Effector memory CD4-positive, alpha-beta T cell (primary cell): ENCODE data around the gene PROSER2.
"Not testable (repeated sequence)": the region's sequence is repeated elsewhere in the genome, so short reads cannot be mapped to it uniquely, and the experiment has no call there.

Source experiments
- DNase-seq, 3 donors: peaks; one replicate each; pipeline ENCODE4 v3.0.0-alpha.2; 2020
- H3K27ac ChIP-seq: 2 replicates; pipeline ENCODE4 v1.7.0; 2013; ENCODE audit warnings: mild to moderate bottlenecking, low read length, moderate library complexity; ENCODE audit not compliant: insufficient read depth, poor library complexity, severe bottlenecking
- H3K27me3 ChIP-seq: replicated peaks from 2 replicates; pipeline ENCODE4 v1.7.0; 2013; ENCODE audit warnings: mild to moderate bottlenecking, low read length; ENCODE audit not compliant: insufficient read depth, control insufficient read depth, poor library complexity, severe bottlenecking
- H3K36me3 ChIP-seq: 2 replicates; pipeline ENCODE4 v1.7.0; 2013; ENCODE audit warnings: mild to moderate bottlenecking, low read length, moderate library complexity; ENCODE audit not compliant: control insufficient read depth, insufficient read depth
- H3K4me1 ChIP-seq: 2 replicates; pipeline ENCODE4 v1.7.0; 2013; ENCODE audit warnings: low read length, mild to moderate bottlenecking; ENCODE audit not compliant: control insufficient read depth, insufficient read depth, poor library complexity, severe bottlenecking
- H3K4me3 ChIP-seq: 2 replicates; pipeline ENCODE4 v1.7.0; 2013; ENCODE audit warnings: low read length, low read depth, mild to moderate bottlenecking; ENCODE audit not compliant: insufficient read depth, poor library complexity, severe bottlenecking
- H3K9me3 ChIP-seq: 2 replicates; pipeline ENCODE4 v1.7.0; 2013; ENCODE audit warnings: mild to moderate bottlenecking, low read length, moderate library complexity; ENCODE audit not compliant: control insufficient read depth

PROSER2 gene

GRCh38 chr10:11881477-11882417, 58.6 kb downstream of the PROSER2 start:
- no peak overlapping the region for H3K4me3 ChIP-seq
- no peaks in the 10 kb centered on the region for H3K4me1 ChIP-seq
- H3K9me3 ChIP-seq = no peaks in the 10 kb centered on the region
- no peak overlapping the region for H3K27ac ChIP-seq
- no peak for DNase-seq
- no peaks in the 10 kb centered on the region for H3K36me3 ChIP-seq
- H3K27me3 ChIP-seq = no peaks in the 10 kb centered on the region

- no peak overlapping the region for H3K4me3 ChIP-seq
- no peaks in the 10 kb centered on the region for H3K4me1 ChIP-seq
- no peaks in the 10 kb centered on the region for H3K27me3 ChIP-seq
- no peaks in the 10 kb centered on the region for H3K9me3 ChIP-seq
- no peaks in the 10 kb centered on the region for H3K36me3 ChIP-seq
- no peak for DNase-seq
- H3K27ac ChIP-seq = no peak overlapping the region
Observed at GRCh38 chr10:11882646-11883375, 59.7 kb downstream of the PROSER2 start.

- Histone ChIP-seq H3K9me3 (no peaks in the 10 kb centered on the region), H3K4me3 (no peak overlapping the region), H3K4me1 (no peaks in the 10 kb centered on the region), H3K27me3 (no peaks in the 10 kb centered on the region), H3K27ac (no peak overlapping the region), H3K36me3 (no peaks in the 10 kb centered on the region)
- no peak for DNase-seq
Observed at GRCh38 chr10:11884706-11885423, 61.7 kb downstream of the PROSER2 start.

- Histone ChIP-seq H3K4me3 (no peak overlapping the region), H3K27me3 (no peaks in the 10 kb centered on the region), H3K36me3 (no peaks in the 10 kb centered on the region), H3K9me3 (no peaks in the 10 kb centered on the region), H3K4me1 (no peaks in the 10 kb centered on the region), H3K27ac (no peak overlapping the region)
- no peak for DNase-seq
Observed at GRCh38 chr10:11885437-11886137, 62.4 kb downstream of the PROSER2 start.

GRCh38 chr10:11886138-11886474, 63.0 kb downstream of the PROSER2 start:
- Histone ChIP-seq H3K9me3 (no peaks in the 10 kb centered on the region), H3K4me1 (no peaks in the 10 kb centered on the region), H3K4me3 (no peak overlapping the region), H3K27me3 (no peaks in the 10 kb centered on the region), H3K36me3 (no peaks in the 10 kb centered on the region), H3K27ac (no peak overlapping the region)
- DNase-seq = no peak

- H3K27ac ChIP-seq = no peak overlapping the region
- H3K27me3 ChIP-seq = no peaks in the 10 kb centered on the region
- H3K36me3 ChIP-seq = no peaks in the 10 kb centered on the region
- no peak overlapping the region for H3K4me3 ChIP-seq
- no peaks in the 10 kb centered on the region for H3K4me1 ChIP-seq
- DNase-seq = no peak
- no peaks in the 10 kb centered on the region for H3K9me3 ChIP-seq
Observed at GRCh38 chr10:11886851-11887250, 63.7 kb downstream of the PROSER2 start.

DNA sequence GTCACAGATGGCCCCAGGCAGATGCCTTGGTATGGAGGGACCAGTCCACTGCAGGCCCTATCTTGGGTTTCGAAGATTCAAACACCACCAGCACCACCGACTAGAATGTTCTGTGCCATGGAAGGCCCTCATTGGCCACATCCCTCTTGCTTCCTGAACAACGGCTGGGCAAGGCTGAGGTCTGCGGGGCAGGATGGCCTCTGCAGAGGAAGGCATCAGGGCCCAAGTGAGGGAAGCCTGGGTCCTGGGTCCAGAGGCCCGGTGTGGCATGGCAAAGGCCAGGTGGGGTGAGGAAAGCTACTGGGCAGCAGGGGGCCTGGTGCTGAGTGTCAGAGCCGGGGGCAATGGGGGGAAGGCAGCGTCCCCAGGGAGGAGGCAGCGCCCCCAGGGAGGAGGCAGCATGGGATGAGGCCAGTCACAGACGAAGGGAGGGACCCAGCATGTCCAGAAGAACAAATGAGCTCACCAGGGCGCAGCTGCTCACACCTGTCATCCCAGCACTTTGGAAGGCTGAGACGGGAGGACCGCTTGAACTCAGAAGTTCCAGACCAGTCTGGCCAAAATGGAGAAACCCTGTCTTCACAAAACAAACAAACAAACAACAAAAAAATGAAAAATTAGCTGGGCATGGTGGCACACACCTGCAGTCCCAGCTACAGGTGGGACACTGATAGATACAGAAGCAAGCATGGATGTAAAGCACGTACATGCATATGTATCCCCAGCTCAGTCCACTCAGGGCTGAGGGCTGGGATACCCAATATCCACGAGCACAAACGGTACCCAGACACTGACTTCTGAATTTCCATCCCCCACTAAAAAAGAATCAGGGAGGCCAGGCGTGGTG, 64.4 kb downstream of the PROSER2 start:
- H3K9me3 ChIP-seq = no peaks in the 10 kb centered on the region
- no peak overlapping the region for H3K27ac ChIP-seq
- H3K4me3 ChIP-seq = no peak overlapping the region
- no peaks in the 10 kb centered on the region for H3K36me3 ChIP-seq
- no peak for DNase-seq
- H3K27me3 ChIP-seq = no peaks in the 10 kb centered on the region
- no peaks in the 10 kb centered on the region for H3K4me1 ChIP-seq

GRCh38 chr10:11889263-11889662, 66.1 kb downstream of the PROSER2 start:
- H3K27ac ChIP-seq, DNase-seq, H3K4me1 ChIP-seq, H3K9me3 ChIP-seq, H3K4me3 ChIP-seq, H3K36me3 ChIP-seq, H3K27me3 ChIP-seq: not testable (repeated sequence)
